Astrocyte of the hippocampus (primary cell): ENCODE measurements around the gene ARL13A.
A peak's percentile ranks its signal among the peaks of the same experiment; 100 is the strongest.
"Not testable (repeated sequence)": the region's sequence is repeated elsewhere in the genome, so short reads cannot be mapped to it uniquely, and the experiment has no call there.

Experiments used
- DNase-seq: peaks from one replicate; pipeline ENCODE4 v3.0.0; 2011; ENCODE audit warnings: low read depth, low spot score

ARL13A gene

GRCh38 chrX:100990139-100990538, 20.6 kb downstream of the ARL13A start:
- no peak for DNase-seq

- peak; percentile 26 for DNase-seq
These were observed 25.1 kb downstream of the ARL13A start for GRCh38 chrX:100994352-100995281.

GRCh38 chrX:100995469-100995868, 26.0 kb downstream of the ARL13A start:
- DNase-seq: peak; percentile 68

- DNase-seq: no peak
These were observed 29.9 kb downstream of the ARL13A start for GRCh38 chrX:100999451-100999850.

- no peak for DNase-seq
These were observed 39.6 kb downstream of the ARL13A start for GRCh38 chrX:101009090-101009489.

- not testable (repeated sequence) for DNase-seq
These were observed 42.5 kb downstream of the ARL13A start for GRCh38 chrX:101012031-101012430.

- no peak for DNase-seq
These were observed 52.5 kb downstream of the ARL13A start for GRCh38 chrX:101022020-101022419.

- no peak for DNase-seq
These were observed 55.6 kb downstream of the ARL13A start for GRCh38 chrX:101025126-101025525.

GRCh38 chrX:101028562-101028961, 59.1 kb downstream of the ARL13A start:
- no peak for DNase-seq

GRCh38 chrX:101029665-101030064, 60.2 kb downstream of the ARL13A start:
- DNase-seq: no peak

- DNase-seq: no peak
These were observed 67.7 kb downstream of the ARL13A start for GRCh38 chrX:101037231-101037630.

- no peak for DNase-seq
These were observed 70.7 kb downstream of the ARL13A start for GRCh38 chrX:101040197-101040596.
